Transverse colon (tissue), 4 donors: ENCODE measurements around the gene RPAIN.

Experiments used
- CTCF ChIP-seq, 5 experiments: fragments of 200-600 bp in 3 of 5; fragments of 450-650 bp in 2 of 5; sonication (generic) in 3 of 5; IDR thresholded peaks; 1 replicate in 2 of 5; 2 replicates in 3 of 5; pipeline ENCODE4 v1.5.1; 2016 to 2017; ENCODE audit warnings: antibody characterized with exemption in 5 of 5, inconsistent platforms in 3 of 5, mild to moderate bottlenecking in 2 of 5, moderate library complexity in 1 of 5
- EP300 ChIP-seq: sonication (generic); formaldehyde crosslinking; IDR thresholded peaks from one replicate; pipeline ENCODE4 v1.6.1; 2017; ENCODE audit warnings: antibody characterized with exemption, low read depth
- POLR2A ChIP-seq: fragments of 450-650 bp; IDR thresholded peaks from one replicate; pipeline ENCODE4 v1.6.1; 2016; ENCODE audit warnings: antibody characterized with exemption, mild to moderate bottlenecking, moderate library complexity
- POLR2AphosphoS5 ChIP-seq, 3 donors: sonication (generic); formaldehyde crosslinking; IDR thresholded peaks; one replicate each; pipeline ENCODE4 v1.6.1; 2016; ENCODE audit warnings: antibody characterized with exemption in 3 of 3

- TF ChIP-seq POLR2AphosphoS5 (IDR thresholded peaks at IDR 0.05) (no peak), POLR2A (no peak), EP300 (no peak), CTCF (IDR thresholded peaks at IDR 0.05) (no peak)
Observed at GRCh38 chr17:5399767-5400166, 20.2 kb upstream of the RPAIN start.
